GM12872 (cell line): ENCODE measurements around the gene PGLYRP1.

Source experiments
- CTCF ChIP-seq: IDR thresholded peaks from 3 replicates; pipeline ENCODE4 v1.5.1; 2011; ENCODE audit warnings: low read depth, mild to moderate bottlenecking, low read length, moderate library complexity; ENCODE audit not compliant: insufficient read depth

The PGLYRP1 gene

DNA sequence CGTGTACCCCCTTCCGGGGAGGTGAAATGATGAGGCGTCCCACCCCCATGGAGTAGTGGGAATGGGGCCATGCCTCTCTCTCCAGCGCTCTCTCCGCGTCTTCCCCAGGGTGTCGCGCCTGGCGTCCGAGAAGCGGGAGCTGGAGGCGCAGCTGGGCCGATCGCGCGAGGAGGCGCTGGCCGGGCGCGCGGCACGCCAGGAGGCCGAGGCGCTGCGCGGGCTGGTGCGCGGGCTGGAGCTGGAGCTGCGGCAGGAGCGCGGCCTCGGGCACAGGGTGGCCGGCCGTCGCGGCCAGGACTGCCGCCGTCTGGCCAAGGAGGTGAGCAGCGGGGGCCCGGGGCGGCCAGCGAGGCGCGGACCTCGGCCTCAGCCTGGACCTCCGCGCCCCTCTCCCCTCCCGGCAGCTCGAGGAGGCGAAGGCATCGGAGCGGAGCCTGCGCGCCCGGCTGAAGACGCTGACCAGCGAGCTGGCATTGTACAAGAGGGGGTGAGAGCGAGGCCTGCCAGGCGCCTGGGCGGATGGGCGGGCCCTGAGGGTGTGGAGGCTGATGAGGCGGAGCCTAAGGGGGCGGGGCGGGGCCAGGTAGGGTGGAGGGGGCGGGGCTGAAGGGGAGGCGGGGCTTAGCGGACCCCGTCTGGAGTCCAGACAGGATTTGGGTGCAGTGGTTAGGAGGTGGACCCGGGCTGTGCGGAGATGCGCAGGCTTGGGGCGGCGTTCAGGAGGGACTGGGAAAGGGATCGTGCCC, 7.7 kb downstream of the PGLYRP1 start:
- TF ChIP-seq CTCF: no peak

DNA sequence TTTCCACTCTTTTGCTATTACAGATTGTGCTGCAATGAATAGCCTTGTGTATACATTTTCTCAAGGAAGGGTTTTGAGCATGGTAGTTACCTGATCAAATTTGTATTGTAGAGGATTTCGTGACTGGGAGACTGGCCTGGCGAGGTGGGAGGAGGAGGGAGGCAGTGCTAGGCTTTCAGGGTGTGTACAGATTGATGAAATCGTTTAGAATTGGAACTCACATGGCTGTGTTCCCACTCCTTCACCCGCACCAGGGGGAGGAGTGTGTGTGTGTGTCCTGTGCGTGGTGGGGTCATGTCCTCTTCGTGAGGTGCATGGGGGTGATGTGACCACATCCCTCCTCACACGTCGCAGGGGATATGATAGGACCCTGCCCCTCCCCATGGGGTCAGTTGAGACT, 8.3 kb downstream of the PGLYRP1 start:
- TF ChIP-seq CTCF: no peak

- TF ChIP-seq CTCF: peak; percentile 89
Observed at GRCh38 chr19:46009530-46010510, 13.0 kb downstream of the PGLYRP1 start.

- no peak for TF ChIP-seq CTCF
Observed at GRCh38 chr19:46006411-46006810, 16.4 kb downstream of the PGLYRP1 start.

DNA sequence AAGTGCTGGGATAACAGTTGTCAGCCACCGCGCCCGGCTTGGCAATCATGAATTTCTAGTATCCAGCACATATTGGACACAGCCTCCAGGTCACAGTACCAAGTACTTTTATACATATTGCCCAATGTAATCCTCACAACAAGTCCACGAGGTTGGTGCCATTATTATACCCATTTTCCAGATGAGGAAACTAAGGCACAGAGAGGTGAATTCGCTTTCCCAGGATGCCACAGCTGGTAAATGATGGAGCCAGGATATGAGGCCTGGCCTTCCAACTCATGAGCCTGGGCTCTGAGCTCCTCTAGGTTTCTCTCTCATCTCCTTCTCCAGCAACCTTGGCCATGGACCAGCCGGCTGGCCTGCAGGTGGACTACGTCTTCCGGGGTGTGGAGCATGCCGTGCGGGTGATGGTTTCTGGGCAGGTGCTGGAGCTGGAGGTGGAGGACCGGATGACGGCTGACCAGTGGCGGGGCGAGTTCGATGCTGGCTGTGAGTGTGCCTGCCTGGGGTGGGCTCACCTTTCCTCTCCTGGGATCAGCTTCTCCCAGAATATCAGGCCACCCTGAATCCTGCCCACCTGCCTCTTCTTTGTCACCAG, 20.1 kb downstream of the PGLYRP1 start:
- no peak for TF ChIP-seq CTCF

GRCh38 chr19:46000491-46001246, 22.2 kb downstream of the PGLYRP1 start:
- no peak for TF ChIP-seq CTCF
